Adrenal gland (tissue), 5 donors: Measurements from ENCODE around the gene MYEOV.

Experiments
- POLR2A ChIP-seq, 2 donors: fragments of 450-650 bp; IDR thresholded peaks; one replicate each; pipeline ENCODE4 v1.6.1; 2017; ENCODE audit warnings: antibody characterized with exemption in 2 of 2, mild to moderate bottlenecking in 2 of 2, moderate library complexity in 1 of 2
- TF ChIP-seq, protein P1 (sequence below), 6 experiments: fragments of 450-650 bp in 4 of 6; fragments of 200-600 bp in 2 of 6; sonication (generic) in 1 of 6; IDR thresholded peaks; 1 replicate in 5 of 6; 2 replicates in 1 of 6; pipeline versions ENCODE4 v1.5.1 to v1.8.0; 2016 to 2021; ENCODE audit warnings: antibody characterized with exemption in 6 of 6, mild to moderate bottlenecking in 2 of 6, moderate library complexity in 1 of 6
- donor health status: DM: no; HTN: no; CAD: no.

DNA sequence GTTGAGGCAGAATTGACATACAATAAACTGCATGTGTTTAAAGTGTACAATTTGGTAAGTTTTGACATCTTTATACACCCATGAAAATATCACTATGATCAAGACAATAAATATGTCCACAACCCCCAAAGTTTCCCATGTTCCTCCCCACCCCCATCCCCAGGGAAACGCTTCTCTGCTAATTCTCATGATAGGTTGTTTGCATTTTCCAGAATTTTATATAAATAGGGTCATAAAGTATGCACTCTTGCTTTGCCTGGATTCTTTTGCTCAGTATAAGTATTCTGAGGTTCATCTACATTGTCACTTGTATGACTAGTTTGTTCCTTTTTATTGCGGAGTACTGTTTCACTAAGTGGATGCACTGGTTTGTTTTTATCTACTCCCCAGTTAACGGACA is 35.6 kb downstream of the MYEOV start:
- TF ChIP-seq, protein P1, sequence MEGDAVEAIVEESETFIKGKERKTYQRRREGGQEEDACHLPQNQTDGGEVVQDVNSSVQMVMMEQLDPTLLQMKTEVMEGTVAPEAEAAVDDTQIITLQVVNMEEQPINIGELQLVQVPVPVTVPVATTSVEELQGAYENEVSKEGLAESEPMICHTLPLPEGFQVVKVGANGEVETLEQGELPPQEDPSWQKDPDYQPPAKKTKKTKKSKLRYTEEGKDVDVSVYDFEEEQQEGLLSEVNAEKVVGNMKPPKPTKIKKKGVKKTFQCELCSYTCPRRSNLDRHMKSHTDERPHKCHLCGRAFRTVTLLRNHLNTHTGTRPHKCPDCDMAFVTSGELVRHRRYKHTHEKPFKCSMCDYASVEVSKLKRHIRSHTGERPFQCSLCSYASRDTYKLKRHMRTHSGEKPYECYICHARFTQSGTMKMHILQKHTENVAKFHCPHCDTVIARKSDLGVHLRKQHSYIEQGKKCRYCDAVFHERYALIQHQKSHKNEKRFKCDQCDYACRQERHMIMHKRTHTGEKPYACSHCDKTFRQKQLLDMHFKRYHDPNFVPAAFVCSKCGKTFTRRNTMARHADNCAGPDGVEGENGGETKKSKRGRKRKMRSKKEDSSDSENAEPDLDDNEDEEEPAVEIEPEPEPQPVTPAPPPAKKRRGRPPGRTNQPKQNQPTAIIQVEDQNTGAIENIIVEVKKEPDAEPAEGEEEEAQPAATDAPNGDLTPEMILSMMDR (IDR thresholded peaks at IDR 0.05): no peak
- TF ChIP-seq POLR2A (IDR thresholded peaks at IDR 0.05): no peak
